Esophagus muscularis mucosa (tissue), 3 donors: ENCODE results near the gene ITFG1.

Experiments used
- POLR2A ChIP-seq: fragments of 450-650 bp; IDR thresholded peaks from one replicate; pipeline ENCODE4 v1.6.1; 2017; ENCODE audit warnings: antibody characterized with exemption, moderate library complexity, mild to moderate bottlenecking, low read depth
- TF ChIP-seq, protein P1 (sequence below), 3 experiments: fragments of 200-600 bp in 2 of 3; fragments of 450-650 bp in 1 of 3; sonication (generic) in 2 of 3; IDR thresholded peaks; one replicate each; pipeline ENCODE4 v1.5.1; 2017 to 2019; ENCODE audit warnings: antibody characterized with exemption in 3 of 3, mild to moderate bottlenecking in 2 of 3, moderate library complexity in 1 of 3

- no peak for TF ChIP-seq POLR2A
- TF ChIP-seq, protein P1, sequence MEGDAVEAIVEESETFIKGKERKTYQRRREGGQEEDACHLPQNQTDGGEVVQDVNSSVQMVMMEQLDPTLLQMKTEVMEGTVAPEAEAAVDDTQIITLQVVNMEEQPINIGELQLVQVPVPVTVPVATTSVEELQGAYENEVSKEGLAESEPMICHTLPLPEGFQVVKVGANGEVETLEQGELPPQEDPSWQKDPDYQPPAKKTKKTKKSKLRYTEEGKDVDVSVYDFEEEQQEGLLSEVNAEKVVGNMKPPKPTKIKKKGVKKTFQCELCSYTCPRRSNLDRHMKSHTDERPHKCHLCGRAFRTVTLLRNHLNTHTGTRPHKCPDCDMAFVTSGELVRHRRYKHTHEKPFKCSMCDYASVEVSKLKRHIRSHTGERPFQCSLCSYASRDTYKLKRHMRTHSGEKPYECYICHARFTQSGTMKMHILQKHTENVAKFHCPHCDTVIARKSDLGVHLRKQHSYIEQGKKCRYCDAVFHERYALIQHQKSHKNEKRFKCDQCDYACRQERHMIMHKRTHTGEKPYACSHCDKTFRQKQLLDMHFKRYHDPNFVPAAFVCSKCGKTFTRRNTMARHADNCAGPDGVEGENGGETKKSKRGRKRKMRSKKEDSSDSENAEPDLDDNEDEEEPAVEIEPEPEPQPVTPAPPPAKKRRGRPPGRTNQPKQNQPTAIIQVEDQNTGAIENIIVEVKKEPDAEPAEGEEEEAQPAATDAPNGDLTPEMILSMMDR (IDR thresholded peaks at IDR 0.05), result no peak
These were observed 3.1 kb upstream of the ITFG1 start for GRCh38 chr16:47463771-47464624.
